MCF 10A (cell line): ENCODE measurements around the gene MAD1L1. TPM values are rescaled to one million over a fixed set of nuclear protein-coding genes. Genes with fewer than 3 reads are reported as not detected.

ENCODE experiments used
- BruUV-seq: library from RNA; stranded (reverse); fragments of 400-500 nt; replicated peaks from 2 replicates; lab custom pipeline; 2021; lab: Mats Ljungman, UMichigan
- CTCF ChIA-PET: fragments of 300-600 bp; sonication (Branson Sonifier 250); formaldehyde crosslinking; extraction: SDS; loops from one replicate; lab custom pipeline; 2021; ENCODE audit warnings: antibody characterized with exemption, inconsistent platforms; lab: Yijun Ruan, JAX
- POLR2A ChIA-PET: fragments of 300-600, 350-650 bp; sonication (Branson Sonifier 250); formaldehyde crosslinking; extraction: SDS; loops from one replicate; lab custom pipeline; 2020; ENCODE audit warnings: antibody characterized with exemption, inconsistent platforms; lab: Yijun Ruan, JAX
- DNase-seq: peaks from one replicate; pipeline ENCODE4 v3.0.0-alpha.2; 2018; ENCODE audit not compliant: unreplicated experiment
- H3K27ac Mint-ChIP-seq: one replicate; pipeline ENCODE4 v1.8.0; 2022; ENCODE audit warnings: mild to moderate bottlenecking, low read depth, mixed read lengths; ENCODE audit not compliant: unreplicated experiment
- H3K27me3 Mint-ChIP-seq: one replicate; pipeline ENCODE4 v1.8.0; 2022; ENCODE audit warnings: mixed read lengths; ENCODE audit not compliant: insufficient read depth, unreplicated experiment
- H3K36me3 Mint-ChIP-seq: one replicate; pipeline ENCODE4 v1.8.0; 2022; ENCODE audit warnings: mild to moderate bottlenecking, moderate library complexity, mixed read lengths; ENCODE audit not compliant: insufficient read depth, unreplicated experiment
- H3K4me1 Mint-ChIP-seq: one replicate; pipeline ENCODE4 v1.8.0; 2022; ENCODE audit warnings: mixed read lengths; ENCODE audit not compliant: insufficient read depth, unreplicated experiment
- H3K4me3 Mint-ChIP-seq: one replicate; pipeline ENCODE4 v1.8.0; 2022; ENCODE audit warnings: mild to moderate bottlenecking, moderate library complexity, mixed read lengths; ENCODE audit not compliant: unreplicated experiment
- H3K9me3 Mint-ChIP-seq: one replicate; pipeline ENCODE4 v1.8.0; 2022; ENCODE audit warnings: mixed read lengths; ENCODE audit not compliant: unreplicated experiment
- CTCF ChIP-seq: fragments of 200-600 bp; IDR thresholded peaks from one replicate; pipeline ENCODE4 v1.8.0; 2022; ENCODE audit warnings: antibody characterized with exemption, mild to moderate bottlenecking; ENCODE audit not compliant: unreplicated experiment
- intact Hi-C: fragments of 100-400 bp; cut with micrococcal nuclease; formaldehyde crosslinking; loops from 2 replicates; pipeline ENCODE4 v1.14.1; 2022
- total RNA-seq: library from RNA; stranded (reverse); gene quantifications from 2 replicates; pipeline ENCODE4 v1.2.3, GENCODE V29; 2022

The MAD1L1 gene
- total RNA-seq, 1 experiment from 2014 or later: 25.2 TPM

GRCh38 chr7:1912593-1913465 is 319.9 kb downstream of the MAD1L1 start:
- DNase-seq: no peak
- H3K27ac Mint-ChIP-seq: no peak overlapping the region
- peaks cover 5% of the 10 kb centered on the region for H3K36me3 Mint-ChIP-seq
- POLR2A ChIA-PET: no interaction called here
- intact Hi-C loops: no loop called here
- H3K4me3 Mint-ChIP-seq: no peak overlapping the region
- CTCF ChIA-PET: no interaction called here
- no peaks in the 10 kb centered on the region for H3K9me3 Mint-ChIP-seq
- no TSS peak for BruUV-seq
- H3K4me1 Mint-ChIP-seq: peaks cover 6% of the 10 kb centered on the region
- no peaks in the 10 kb centered on the region for H3K27me3 Mint-ChIP-seq
- no peak for TF ChIP-seq CTCF

GRCh38 chr7:1911571-1911970 is 321.2 kb downstream of the MAD1L1 start:
- ChIA-PET CTCF (no interaction called here), POLR2A (no interaction called here)
- Mint-ChIP-seq H3K36me3 (peaks cover 5% of the 10 kb centered on the region), H3K27ac (no peak overlapping the region), H3K4me1 (no peaks in the 10 kb centered on the region), H3K4me3 (no peak overlapping the region), H3K9me3 (no peaks in the 10 kb centered on the region), H3K27me3 (no peaks in the 10 kb centered on the region)
- DNase-seq: no peak
- BruUV-seq: no TSS peak
- intact Hi-C loops: no loop called here
- no peak for TF ChIP-seq CTCF

- no TSS peak for BruUV-seq
- Mint-ChIP-seq H3K36me3 (peaks cover 5% of the 10 kb centered on the region), H3K9me3 (no peaks in the 10 kb centered on the region), H3K27me3 (no peaks in the 10 kb centered on the region), H3K4me3 (no peak overlapping the region), H3K4me1 (no peaks in the 10 kb centered on the region), H3K27ac (no peak overlapping the region)
- TF ChIP-seq CTCF: no peak
- DNase-seq: no peak
- intact Hi-C loops: no loop called here
- POLR2A ChIA-PET: no interaction called here
- CTCF ChIA-PET: no interaction called here
These were observed 321.9 kb downstream of the MAD1L1 start for GRCh38 chr7:1910827-1911226.

- H3K4me1 Mint-ChIP-seq: no peaks in the 10 kb centered on the region
- DNase-seq: no peak
- intact Hi-C loops: no loop called here
- no TSS peak for BruUV-seq
- no peak overlapping the region for H3K27ac Mint-ChIP-seq
- peaks cover 5% of the 10 kb centered on the region for H3K36me3 Mint-ChIP-seq
- H3K4me3 Mint-ChIP-seq: no peak overlapping the region
- H3K27me3 Mint-ChIP-seq: no peaks in the 10 kb centered on the region
- ChIA-PET POLR2A (no interaction called here), CTCF (no interaction called here)
- TF ChIP-seq CTCF: no peak
- H3K9me3 Mint-ChIP-seq: no peaks in the 10 kb centered on the region
These were observed 322.6 kb downstream of the MAD1L1 start for GRCh38 chr7:1910081-1910685.
